Measurements from ENCODE around the gene NKX2-3. TPM values are rescaled to one million over a fixed set of nuclear protein-coding genes. Genes with fewer than 3 reads are reported as not detected.
A peak's percentile ranks its signal among the peaks of the same experiment; 100 is the strongest.

Gene NKX2-3
- total RNA-seq, 1 donor from 2014 or later = not detected

DNA sequence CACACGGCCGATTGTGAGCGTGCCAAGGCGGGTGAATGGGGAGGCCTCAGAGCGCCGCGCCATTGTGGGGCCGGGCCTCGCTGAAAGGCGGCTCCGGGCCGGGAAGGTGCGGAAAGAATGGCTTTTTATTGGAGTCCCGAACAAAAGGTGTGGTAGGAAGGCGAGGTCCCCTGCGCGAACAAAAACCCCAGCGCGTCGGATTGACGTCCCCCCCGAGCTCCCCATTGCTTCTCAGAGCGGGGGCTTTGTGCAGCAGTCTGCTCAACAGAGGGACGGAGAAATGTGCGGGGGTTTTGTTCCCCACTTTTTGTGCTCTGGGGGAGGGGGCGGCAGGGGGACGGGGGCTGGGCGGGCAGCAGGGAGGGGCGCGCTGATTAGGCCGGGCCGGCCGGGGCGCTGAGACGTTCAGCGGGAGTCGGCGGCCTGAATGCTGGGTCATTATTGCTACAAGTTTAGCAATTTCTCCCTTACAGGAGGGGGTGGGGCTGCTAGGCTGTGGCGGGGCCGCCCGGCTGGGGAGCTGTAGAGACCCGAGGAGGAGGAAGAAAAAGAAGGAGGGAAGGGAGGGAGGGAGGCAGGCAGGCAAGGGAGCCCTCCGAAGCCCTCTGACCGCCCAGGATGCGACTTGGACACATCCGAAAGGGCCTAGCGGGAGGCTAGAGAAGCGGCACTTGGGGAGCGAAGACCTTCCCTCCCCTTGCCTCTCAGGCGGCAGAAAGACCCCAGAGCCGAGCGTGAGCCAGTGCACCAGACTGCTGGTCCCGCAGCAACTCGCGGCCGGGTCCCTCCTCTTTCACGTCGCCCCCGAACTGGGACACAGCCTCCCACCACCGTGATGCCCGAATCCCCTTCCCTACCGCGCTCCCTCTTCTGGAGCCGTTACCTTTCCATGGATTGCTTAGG, 4.6 kb downstream of the NKX2-3 start:
- Histone ChIP-seq H2AFZ (ENCODE audit: low read depth, low read length) (peak overlapping the region; percentile 56), H3K27ac (ENCODE audit: low read depth, low read length) (no peak overlapping the region), H3K4me2 (ENCODE audit: low read length) (peak overlapping the region; percentile 64), H3K27me3 (ENCODE audit: insufficient read depth, low read length) (peaks cover 92% of the 10 kb centered on the region), H3K9ac (ENCODE audit: low read length) (no peak overlapping the region), H3K4me3 (ENCODE audit: insufficient read depth, low read depth, low read length) (no peak overlapping the region), H4K20me1 (ENCODE audit: insufficient read depth, low read length) (no peaks in the 10 kb centered on the region), H3K4me1 (ENCODE audit: insufficient read depth, low read length) (no peaks in the 10 kb centered on the region), H3K79me2 (ENCODE audit: insufficient read depth, low read length) (no peaks in the 10 kb centered on the region), H3K9me3 (ENCODE audit: insufficient read depth, low read depth, low read length) (peaks cover 12% of the 10 kb centered on the region), H3K36me3 (ENCODE audit: insufficient read depth, low read length) (no peaks in the 10 kb centered on the region)
- TF ChIP-seq EZH2 (IDR thresholded peaks at IDR 0.05; ENCODE audit: insufficient read depth, low read length) (peak; percentile 84), CTCF (IDR thresholded peaks at IDR 0.05; ENCODE audit: insufficient read depth, low read depth, low read length) (no peak)
- H3K4me1 Mint-ChIP-seq (ENCODE audit: low read depth, unreplicated experiment) = no peaks in the 10 kb centered on the region
- peaks cover 27% of the 10 kb centered on the region for H3K9me3 Mint-ChIP-seq (ENCODE audit: unreplicated experiment)
- no peak for FAIRE-seq
- no peak for DNase-seq (ENCODE audit: low read depth)
- no peak overlapping the region for H3K27ac Mint-ChIP-seq (ENCODE audit: unreplicated experiment)
- no peak overlapping the region for H3K4me3 Mint-ChIP-seq (ENCODE audit: unreplicated experiment)
- peaks cover 78% of the 10 kb centered on the region for H3K27me3 Mint-ChIP-seq (ENCODE audit: low read depth, unreplicated experiment)
- H3K36me3 Mint-ChIP-seq (ENCODE audit: low read depth, unreplicated experiment) = peaks cover 5% of the 10 kb centered on the region

GRCh38 chr10:99537989-99538917, 5.5 kb downstream of the NKX2-3 start:
- Mint-ChIP-seq H3K9me3 (ENCODE audit: unreplicated experiment) (peaks cover 20% of the 10 kb centered on the region), H3K36me3 (ENCODE audit: low read depth, unreplicated experiment) (peaks cover 5% of the 10 kb centered on the region), H3K27me3 (ENCODE audit: low read depth, unreplicated experiment) (peaks cover 78% of the 10 kb centered on the region), H3K4me1 (ENCODE audit: low read depth, unreplicated experiment) (no peaks in the 10 kb centered on the region), H3K4me3 (ENCODE audit: unreplicated experiment) (no peak overlapping the region), H3K27ac (ENCODE audit: unreplicated experiment) (peak overlapping the region; percentile 62)
- no peaks in the 10 kb centered on the region for H4K20me1 ChIP-seq (ENCODE audit: insufficient read depth, low read length)
- H2AFZ ChIP-seq (ENCODE audit: low read depth, low read length) = no peak overlapping the region
- no peak for TF ChIP-seq EZH2 (IDR thresholded peaks at IDR 0.05; ENCODE audit: insufficient read depth, low read length)
- no peak for TF ChIP-seq CTCF (IDR thresholded peaks at IDR 0.05; ENCODE audit: insufficient read depth, low read depth, low read length)
- H3K27ac ChIP-seq (ENCODE audit: low read depth, low read length) = no peak overlapping the region
- no peak overlapping the region for H3K4me2 ChIP-seq (ENCODE audit: low read length)
- no peaks in the 10 kb centered on the region for H3K4me1 ChIP-seq (ENCODE audit: insufficient read depth, low read length)
- no peaks in the 10 kb centered on the region for H3K36me3 ChIP-seq (ENCODE audit: insufficient read depth, low read length)
- FAIRE-seq = no peak
- H3K4me3 ChIP-seq (ENCODE audit: insufficient read depth, low read depth, low read length) = no peak overlapping the region
- peaks cover 88% of the 10 kb centered on the region for H3K27me3 ChIP-seq (ENCODE audit: insufficient read depth, low read length)
- peaks cover 12% of the 10 kb centered on the region for H3K9me3 ChIP-seq (ENCODE audit: insufficient read depth, low read depth, low read length)
- no peaks in the 10 kb centered on the region for H3K79me2 ChIP-seq (ENCODE audit: insufficient read depth, low read length)
- DNase-seq (ENCODE audit: low read depth) = no peak
- no peak overlapping the region for H3K9ac ChIP-seq (ENCODE audit: low read length)

Measured in astrocyte (in vitro differentiated cells and primary cell).